ENCODE measurements around the gene EVA1C. TPM values are rescaled to one million over a fixed set of nuclear protein-coding genes. Genes with fewer than 3 reads are reported as not detected.
"Not testable (repeated sequence)": the region's sequence is repeated elsewhere in the genome, so short reads cannot be mapped to it uniquely, and the experiment has no call there.

EVA1C gene
- total RNA-seq, 1 experiment from 2014 or later: 13.4 TPM

DNA sequence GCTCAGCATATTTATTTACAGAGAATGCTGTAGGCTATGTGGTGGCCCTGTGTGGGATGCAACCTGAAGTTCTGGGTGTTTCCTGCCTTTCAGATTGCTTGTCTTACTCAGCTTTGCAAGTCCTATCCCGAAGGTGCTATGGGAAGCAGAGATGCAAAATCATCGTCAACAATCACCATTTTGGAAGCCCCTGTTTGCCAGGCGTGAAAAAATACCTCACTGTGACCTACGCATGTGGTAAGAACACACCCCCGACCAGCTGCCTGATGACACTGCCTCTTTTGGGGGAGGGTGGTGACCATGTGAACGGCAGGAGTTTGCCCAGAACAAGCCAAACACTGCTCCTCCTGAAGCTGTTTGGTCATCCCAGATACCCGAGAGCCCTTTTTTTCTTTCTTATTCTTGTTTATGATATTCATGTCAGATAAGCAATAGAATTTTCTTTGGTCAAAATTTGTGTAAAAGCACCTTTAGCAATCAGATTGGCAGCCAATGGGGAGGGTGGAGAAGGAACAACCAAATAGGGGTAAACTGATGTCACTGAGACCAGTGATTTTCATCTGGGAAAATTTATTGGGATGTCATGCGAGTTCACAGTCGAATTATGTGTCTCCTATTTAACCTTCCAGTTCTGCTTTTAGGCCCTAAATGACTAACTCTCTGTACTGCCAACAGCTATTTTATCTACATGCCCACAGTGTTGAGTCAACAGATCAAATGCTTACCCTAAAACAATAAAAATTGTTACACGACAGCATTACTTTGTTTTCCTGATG is 82.6 kb downstream of the EVA1C start:
- Histone ChIP-seq H3K4me3 (no peak overlapping the region), H3K36me3 (peaks cover 11% of the 10 kb centered on the region), H3K27me3 (replicated peaks) (no peaks in the 10 kb centered on the region), H3K9me3 (replicated peaks) (no peaks in the 10 kb centered on the region), H3K27ac (peak overlapping the region; percentile 79), H3K4me1 (replicated peaks) (peaks cover 60% of the 10 kb centered on the region)
- peak; percentile 56 to 70 for DNase-seq (ENCODE audit: low read depth in 1 of 2, low spot score in 2 of 2)

DNA sequence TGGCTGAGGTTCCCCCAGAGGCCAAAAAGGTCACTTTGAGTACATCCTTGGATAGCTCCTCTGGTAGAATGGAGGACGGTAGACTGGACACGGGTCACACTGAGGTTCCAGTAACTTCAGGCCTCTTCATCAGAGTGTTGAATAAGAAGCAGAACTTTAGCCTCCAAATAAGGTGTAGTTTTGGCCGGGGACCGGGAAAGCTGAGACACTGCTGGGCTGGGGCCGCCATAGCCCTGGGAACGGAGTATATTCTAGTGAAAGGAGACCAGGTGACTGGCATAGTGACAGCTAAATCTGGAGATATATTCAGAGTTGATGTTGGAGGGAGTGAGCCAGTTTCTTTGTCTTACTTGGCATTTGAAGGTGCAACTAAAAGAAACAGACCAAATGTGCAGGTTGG is 84.1 kb downstream of the EVA1C start:
- H3K36me3 ChIP-seq: peaks cover 11% of the 10 kb centered on the region
- no peak overlapping the region for H3K27ac ChIP-seq
- no peaks in the 10 kb centered on the region for H3K9me3 ChIP-seq (replicated peaks)
- no peak for DNase-seq (ENCODE audit: low read depth in 1 of 2, low spot score in 2 of 2)
- H3K4me3 ChIP-seq: no peak overlapping the region
- H3K4me1 ChIP-seq (replicated peaks): peaks cover 67% of the 10 kb centered on the region
- H3K27me3 ChIP-seq (replicated peaks): no peaks in the 10 kb centered on the region

GRCh38 chr21:32499249-32500055 is 86.9 kb downstream of the EVA1C start:
- no peaks in the 10 kb centered on the region for H3K27me3 ChIP-seq (replicated peaks)
- peak; percentile 82 to 84 for DNase-seq (ENCODE audit: low read depth in 1 of 2, low spot score in 2 of 2)
- peaks cover 49% of the 10 kb centered on the region for H3K4me1 ChIP-seq (replicated peaks)
- no peak overlapping the region for H3K4me3 ChIP-seq
- H3K36me3 ChIP-seq: peaks cover 14% of the 10 kb centered on the region
- H3K27ac ChIP-seq: peak overlapping the region; percentile 52
- H3K9me3 ChIP-seq (replicated peaks): no peaks in the 10 kb centered on the region

DNA sequence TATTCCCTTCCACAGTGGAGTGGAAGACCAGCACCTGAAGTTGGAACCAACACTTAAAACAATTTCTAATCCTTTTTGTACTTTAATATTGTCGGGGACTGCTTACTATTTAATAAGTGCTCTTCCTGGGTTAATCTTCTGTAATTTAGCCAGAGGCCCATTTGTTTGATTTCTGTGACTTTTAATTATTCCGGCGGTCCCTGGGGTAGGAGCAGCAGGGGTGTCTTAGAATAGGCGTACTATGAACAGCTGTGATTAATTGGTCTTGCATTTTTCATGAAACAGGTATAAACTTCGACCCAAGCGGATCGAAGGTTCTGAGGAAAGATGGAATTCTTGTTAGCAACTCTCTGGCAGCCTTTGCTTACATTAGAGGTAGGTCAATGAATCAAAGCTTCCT is 91.1 kb downstream of the EVA1C start:
- H3K4me3 ChIP-seq; H3K9me3 ChIP-seq (replicated peaks); H3K27me3 ChIP-seq (replicated peaks); H3K27ac ChIP-seq; DNase-seq (ENCODE audit: low read depth in 1 of 2, low spot score in 2 of 2); H3K36me3 ChIP-seq: not testable (repeated sequence)
- peaks cover 14% of the 10 kb centered on the region for H3K4me1 ChIP-seq (replicated peaks)

DNA sequence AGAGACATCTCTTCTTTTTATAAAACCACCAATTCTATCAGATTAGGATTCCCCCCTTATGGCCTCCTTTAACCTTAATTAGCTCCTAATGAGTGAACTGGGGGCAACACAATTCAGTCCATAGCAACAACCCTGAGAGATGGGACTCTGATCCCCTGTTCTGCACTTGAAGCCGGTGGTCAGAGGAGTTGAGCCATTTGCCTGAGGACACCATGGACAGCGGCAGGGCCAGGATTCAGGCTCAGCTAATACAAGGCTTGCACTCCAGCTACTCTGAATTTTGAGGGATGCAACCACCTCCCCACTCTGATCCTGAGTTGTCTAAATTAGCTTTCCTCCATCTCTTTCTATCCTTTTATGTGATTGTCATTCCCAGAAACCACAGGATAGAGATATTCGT is 93.3 kb downstream of the EVA1C start:
- DNase-seq (ENCODE audit: low read depth in 1 of 2, low spot score in 2 of 2); H3K27ac ChIP-seq; H3K4me3 ChIP-seq; H3K36me3 ChIP-seq; H3K4me1 ChIP-seq (replicated peaks); H3K9me3 ChIP-seq (replicated peaks); H3K27me3 ChIP-seq (replicated peaks): not testable (repeated sequence)

DNA sequence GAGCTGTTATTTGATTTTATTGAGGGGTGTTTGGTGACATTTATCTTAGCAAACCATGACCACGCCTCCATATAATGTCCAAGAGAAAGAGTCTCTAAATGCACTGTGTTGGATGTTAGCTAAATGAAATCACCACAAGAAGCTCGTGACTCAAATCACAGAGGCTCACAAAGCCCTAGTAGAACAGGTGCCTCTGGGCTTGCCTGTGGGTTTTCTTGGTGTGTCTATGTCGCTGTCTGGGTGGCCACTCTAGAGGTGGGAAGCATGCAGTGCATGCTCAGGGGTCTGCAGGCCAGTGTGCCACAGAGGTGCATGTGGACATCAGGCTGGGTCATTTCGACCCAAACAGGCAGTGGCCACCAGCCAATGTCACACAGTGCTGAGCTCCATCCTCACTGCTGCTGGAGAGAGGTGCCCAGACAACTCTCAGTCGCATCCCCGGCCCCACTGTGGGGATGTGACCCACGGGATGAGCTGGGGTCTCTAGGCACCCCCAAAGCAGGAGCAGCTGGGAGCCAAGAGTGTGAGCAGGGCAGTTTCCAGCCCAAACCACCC is 94.0 kb downstream of the EVA1C start:
- not testable (repeated sequence) for DNase-seq (ENCODE audit: low read depth in 1 of 2, low spot score in 2 of 2); H3K4me3 ChIP-seq; H3K36me3 ChIP-seq; H3K9me3 ChIP-seq (replicated peaks); H3K4me1 ChIP-seq (replicated peaks); H3K27ac ChIP-seq; H3K27me3 ChIP-seq (replicated peaks)

DNA sequence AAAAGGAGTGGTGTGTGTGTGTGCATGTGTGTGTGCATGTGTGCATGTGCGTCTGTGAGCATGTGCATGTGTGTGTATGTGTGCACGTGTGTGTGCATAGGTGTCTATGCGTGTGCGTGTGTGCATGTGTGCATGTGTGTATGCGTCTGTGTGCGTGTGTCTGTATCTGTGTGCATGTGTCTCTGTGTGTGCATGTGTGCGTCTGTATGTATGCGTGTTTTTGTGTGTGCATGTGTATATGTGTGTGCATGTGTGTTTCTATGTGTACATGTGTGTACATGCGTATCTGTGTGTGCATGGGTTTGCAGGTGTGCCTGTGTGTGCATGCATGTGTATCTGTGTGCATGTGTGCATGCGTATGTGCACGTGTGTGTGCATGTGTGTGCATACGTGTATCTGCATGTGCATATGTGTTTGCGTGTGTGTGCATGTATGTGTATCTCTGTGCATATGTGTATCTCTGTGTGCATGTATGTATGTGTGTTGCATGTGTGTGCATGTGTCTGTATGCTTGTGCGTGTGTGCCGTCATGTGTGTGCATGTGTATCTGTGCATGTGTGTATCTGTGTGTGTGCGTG is 94.9 kb downstream of the EVA1C start:
- no peak for DNase-seq (ENCODE audit: low read depth in 1 of 2, low spot score in 2 of 2)
- Histone ChIP-seq H3K27me3 (replicated peaks) (no peaks in the 10 kb centered on the region), H3K36me3 (peaks cover 3% of the 10 kb centered on the region; the same call in 1 of the 2 replicates), H3K9me3 (replicated peaks) (no peaks in the 10 kb centered on the region), H3K4me1 (replicated peaks) (no peaks in the 10 kb centered on the region), H3K27ac (no peak overlapping the region), H3K4me3 (no peak overlapping the region)

DNA sequence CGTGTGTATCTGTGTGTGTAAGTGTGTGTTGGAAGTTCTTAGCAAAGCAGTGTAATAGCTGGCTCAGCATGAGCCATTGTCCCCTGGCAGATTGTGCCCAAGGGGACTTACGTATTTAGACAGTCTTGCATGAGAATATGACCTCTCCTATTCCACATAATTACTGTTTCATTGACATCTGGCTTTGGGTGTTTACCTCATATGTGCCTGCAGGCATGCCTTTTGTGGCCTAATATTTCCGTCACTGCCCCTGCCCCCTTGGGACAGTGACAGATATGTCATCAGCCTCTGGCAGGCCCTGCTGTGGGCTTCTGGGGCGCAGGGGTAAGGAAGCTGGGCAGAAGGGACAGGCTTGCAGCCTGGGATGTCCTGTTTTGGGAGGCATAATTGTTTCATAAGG is 95.5 kb downstream of the EVA1C start:
- not testable (repeated sequence) for H3K36me3 ChIP-seq; H3K4me3 ChIP-seq; DNase-seq (ENCODE audit: low read depth in 1 of 2, low spot score in 2 of 2); H3K27me3 ChIP-seq (replicated peaks); H3K4me1 ChIP-seq (replicated peaks); H3K27ac ChIP-seq; H3K9me3 ChIP-seq (replicated peaks)

- Histone ChIP-seq H3K36me3 (peaks cover 3% of the 10 kb centered on the region; the same call in 1 of the 2 replicates), H3K27ac (no peak overlapping the region), H3K4me3 (no peak overlapping the region), H3K27me3 (replicated peaks) (no peaks in the 10 kb centered on the region), H3K9me3 (replicated peaks) (no peaks in the 10 kb centered on the region), H3K4me1 (replicated peaks) (no peaks in the 10 kb centered on the region)
- no peak for DNase-seq (ENCODE audit: low read depth in 1 of 2, low spot score in 2 of 2)
These were observed 96.1 kb downstream of the EVA1C start for GRCh38 chr21:32508558-32508957.

DNA sequence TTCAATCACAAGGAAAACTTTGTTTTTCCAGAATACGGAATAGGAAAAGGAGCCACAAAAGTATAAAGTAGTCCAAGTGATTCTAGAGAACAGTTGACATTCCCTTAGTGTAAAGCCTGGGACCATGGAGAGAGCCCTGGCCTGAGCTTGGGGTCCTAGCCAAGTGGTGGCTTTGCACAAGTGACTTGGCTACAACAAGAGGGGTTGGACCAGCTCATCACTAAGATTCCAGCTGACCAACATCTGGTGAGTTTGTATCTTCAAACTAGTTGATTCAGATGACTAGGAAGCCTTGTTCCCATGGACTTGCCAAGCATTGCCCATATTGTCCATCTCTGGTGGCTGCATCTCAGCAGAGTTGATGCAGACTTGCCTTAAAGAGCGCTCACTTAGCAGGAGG is 96.5 kb downstream of the EVA1C start:
- not testable (repeated sequence) for H3K4me1 ChIP-seq (replicated peaks); H3K27ac ChIP-seq; H3K27me3 ChIP-seq (replicated peaks); H3K4me3 ChIP-seq; H3K9me3 ChIP-seq (replicated peaks); DNase-seq (ENCODE audit: low read depth in 1 of 2, low spot score in 2 of 2); H3K36me3 ChIP-seq

- Histone ChIP-seq H3K27me3 (replicated peaks) (no peaks in the 10 kb centered on the region), H3K4me1 (replicated peaks) (peaks cover 15% of the 10 kb centered on the region), H3K36me3 (0 out of 2 replicates have a peak, but pooled peaks cover 2% of the 10 kb centered on the region), H3K27ac (no peak overlapping the region), H3K4me3 (no peak overlapping the region), H3K9me3 (replicated peaks) (no peaks in the 10 kb centered on the region)
- DNase-seq (ENCODE audit: low read depth in 1 of 2, low spot score in 2 of 2): no peak
These were observed 102.0 kb downstream of the EVA1C start for GRCh38 chr21:32514275-32515055.

DNA sequence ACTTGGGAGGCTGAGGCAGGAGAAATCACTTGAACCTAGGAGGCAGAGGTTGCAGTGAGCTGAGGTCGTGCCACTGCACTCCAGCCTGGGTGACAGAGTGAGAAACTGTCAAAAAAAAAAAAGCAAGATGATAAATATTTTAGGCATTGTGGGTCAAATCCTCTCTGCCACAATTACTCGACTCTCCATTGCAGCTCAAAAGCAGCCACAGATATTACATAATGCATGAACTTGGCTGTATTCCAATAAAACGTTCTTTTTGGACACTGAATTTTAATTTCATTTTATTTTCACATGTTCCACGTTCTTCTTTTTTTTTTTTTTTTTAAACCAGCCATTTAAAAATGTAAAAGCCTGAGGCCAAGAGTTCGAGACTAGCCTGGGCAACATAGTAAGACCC is 103.4 kb downstream of the EVA1C start:
- Histone ChIP-seq H3K36me3 (0 out of 2 replicates have a peak, but pooled peaks cover 2% of the 10 kb centered on the region), H3K27me3 (replicated peaks) (no peaks in the 10 kb centered on the region), H3K4me3 (no peak overlapping the region), H3K9me3 (replicated peaks) (no peaks in the 10 kb centered on the region), H3K4me1 (replicated peaks) (peaks cover 21% of the 10 kb centered on the region), H3K27ac (no peak overlapping the region)
- no peak for DNase-seq (ENCODE audit: low read depth in 1 of 2, low spot score in 2 of 2)
